ENCODE data around the gene PPP2R3B.
"Not testable (repeated sequence)": the region's sequence is repeated elsewhere in the genome, so short reads cannot be mapped to it uniquely, and the experiment has no call there.

Gene PPP2R3B

GRCh38 chrX:402857-403256 is 16.1 kb upstream of the PPP2R3B start:
- DNase-seq = no peak

GRCh38 chrX:400258-400657 is 13.6 kb upstream of the PPP2R3B start:
- DNase-seq = no peak

- no peak for DNase-seq
These were observed 10.9 kb upstream of the PPP2R3B start for GRCh38 chrX:397575-397974.

- no peak for DNase-seq
These were observed 8.1 kb upstream of the PPP2R3B start for GRCh38 chrX:394830-395229.

- DNase-seq = no peak
These were observed 5.8 kb upstream of the PPP2R3B start for GRCh38 chrX:392575-392846.

GRCh38 chrX:391717-392574 is 5.2 kb upstream of the PPP2R3B start:
- no peak for DNase-seq

DNA sequence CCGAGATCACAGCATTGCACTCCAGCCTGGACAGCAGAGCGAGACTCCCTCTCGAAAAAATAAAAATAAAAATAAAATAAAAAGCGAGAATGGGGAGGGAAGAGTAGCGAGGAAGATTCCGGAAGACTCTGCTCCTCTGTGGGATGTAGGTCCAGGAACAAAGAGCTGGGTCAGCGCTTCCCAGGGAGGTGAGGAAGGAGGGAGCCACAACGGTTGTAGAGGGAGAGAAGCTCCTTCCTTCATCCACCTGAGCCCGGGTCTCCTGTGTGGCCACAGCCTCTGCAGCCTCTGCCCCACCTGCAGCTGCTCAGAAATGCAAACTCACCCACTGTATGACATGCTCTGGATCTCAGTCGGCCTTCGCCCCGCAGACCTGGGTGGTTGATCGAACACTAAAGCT is 3.8 kb upstream of the PPP2R3B start:
- DNase-seq = no peak

GRCh38 chrX:389021-389441 is 2.3 kb upstream of the PPP2R3B start:
- DNase-seq = no peak

- DNase-seq = no peak
These were observed 1.0 kb upstream of the PPP2R3B start for GRCh38 chrX:387729-388128.

- DNase-seq = no peak
These were observed 404 bp downstream of the PPP2R3B start for GRCh38 chrX:386239-386767.

DNA sequence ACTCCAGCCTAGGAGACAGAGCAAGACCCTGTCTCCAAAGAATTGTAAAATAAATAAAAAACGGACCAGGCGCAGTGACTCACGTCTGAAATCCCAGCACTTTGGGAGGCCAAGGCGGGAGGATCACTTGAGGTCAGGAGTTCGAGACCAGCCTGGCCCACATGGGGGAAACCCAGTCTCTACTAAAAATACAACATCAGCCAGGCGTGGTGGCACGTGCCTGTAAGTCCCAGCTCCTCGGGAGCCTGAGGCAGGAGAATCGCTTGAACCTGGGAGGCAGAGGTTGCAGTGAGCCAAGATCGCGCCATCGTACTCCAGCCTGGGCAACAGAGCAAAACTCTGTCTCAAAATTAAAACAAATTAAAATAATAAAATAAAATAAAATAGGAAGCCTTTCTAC is 971 bp downstream of the PPP2R3B start:
- DNase-seq = not testable (repeated sequence)

- no peak for DNase-seq
These were observed 1.8 kb downstream of the PPP2R3B start for GRCh38 chrX:384861-385260.

DNA sequence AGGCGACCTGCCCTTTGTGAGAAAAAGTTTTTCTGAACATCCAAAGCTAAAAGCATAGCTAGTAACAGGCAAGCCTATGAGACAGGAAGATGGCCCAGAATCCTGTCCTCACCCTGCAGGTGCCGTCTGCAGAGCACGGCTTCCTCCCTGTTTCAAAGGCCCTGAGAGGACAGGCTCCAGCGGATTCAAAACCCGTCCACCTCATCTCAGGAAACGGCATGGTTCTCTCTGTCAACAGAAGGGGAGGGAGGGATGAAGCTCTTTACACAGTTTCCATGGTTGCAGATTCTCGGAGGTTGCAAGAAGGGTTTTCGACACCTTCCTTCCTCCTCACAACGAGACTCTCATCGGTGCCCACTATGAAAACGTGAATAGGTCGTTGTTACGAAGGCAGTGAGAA is 8.3 kb downstream of the PPP2R3B start:
- no peak for DNase-seq

DNA sequence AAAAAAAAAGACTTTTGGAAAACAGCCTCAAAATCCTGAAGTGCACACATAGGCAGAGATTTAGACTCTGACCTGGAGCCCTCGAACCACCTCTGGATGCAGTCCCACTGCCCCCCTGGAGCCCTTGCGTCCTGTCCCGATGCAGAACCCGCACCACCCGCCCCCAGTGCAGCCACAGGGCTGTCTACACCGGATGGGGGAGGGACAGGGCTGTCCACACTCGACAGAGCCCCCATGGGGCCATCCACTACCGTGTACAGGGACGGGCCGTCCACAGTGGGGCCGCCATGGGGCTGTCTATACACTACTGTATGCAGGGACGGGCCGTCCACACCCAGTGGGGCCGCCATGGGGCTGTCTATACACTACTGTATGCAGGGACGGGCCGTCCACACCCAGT is 10.5 kb downstream of the PPP2R3B start:
- DNase-seq = not testable (repeated sequence)

DNA sequence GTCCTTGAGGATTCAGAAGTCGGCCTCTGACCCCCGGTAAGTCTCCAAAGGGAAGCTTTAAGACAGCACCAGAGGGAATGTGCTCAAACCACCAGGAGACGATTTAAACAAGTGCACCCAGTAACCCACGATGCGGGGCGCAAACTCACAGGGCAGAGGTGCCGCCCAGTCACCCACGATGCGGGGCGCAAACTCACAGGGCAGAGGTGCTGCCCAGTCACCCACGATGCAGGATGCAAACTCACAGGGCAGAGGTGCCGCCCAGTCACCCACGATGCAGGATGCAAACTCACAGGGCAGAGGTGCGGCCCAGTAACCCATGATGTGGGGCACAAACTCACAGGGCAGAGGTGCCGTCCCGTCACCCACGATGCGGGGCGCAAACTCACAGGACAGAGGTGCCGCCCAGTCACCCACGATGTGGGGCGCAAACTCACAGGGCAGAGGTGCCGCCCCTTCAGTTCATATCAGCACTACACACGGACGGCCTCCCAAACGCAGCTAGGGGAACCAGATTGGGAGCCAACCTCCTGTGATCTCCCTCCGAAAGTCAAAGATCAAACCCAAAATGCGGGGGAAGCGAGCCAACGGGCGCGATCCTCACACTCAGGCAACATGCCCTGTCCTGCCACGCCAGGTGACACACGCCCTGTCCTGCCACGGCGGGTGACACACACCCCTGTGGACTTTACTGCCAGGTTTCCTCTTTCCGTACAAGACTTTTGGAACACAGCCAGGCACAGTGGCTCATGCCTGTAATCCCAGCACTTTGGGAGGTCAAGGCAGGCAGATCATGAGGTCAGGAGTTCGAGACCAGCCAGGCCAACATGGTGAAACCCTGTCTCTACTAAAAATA is 11.3 kb downstream of the PPP2R3B start:
- no peak for DNase-seq

DNA sequence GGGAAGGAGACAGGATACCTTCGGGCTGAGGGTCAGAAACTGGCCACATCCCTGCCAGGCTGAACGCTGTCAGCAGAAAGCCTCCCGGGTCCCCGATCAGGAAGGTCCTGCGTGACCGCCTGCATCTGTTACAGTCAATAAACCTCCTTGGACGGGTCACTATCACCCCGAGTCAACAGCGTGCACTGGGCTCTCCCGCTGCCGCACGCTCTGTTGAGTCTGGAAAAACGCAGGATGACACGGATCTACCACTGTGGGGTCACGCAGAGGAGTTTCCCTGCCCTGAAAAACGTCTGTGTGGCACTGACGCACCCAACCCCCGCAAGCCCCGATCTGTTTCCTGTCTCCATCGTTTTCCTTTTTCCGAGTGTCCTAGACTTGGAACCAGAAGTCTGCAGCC is 12.1 kb downstream of the PPP2R3B start:
- DNase-seq = no peak

GRCh38 chrX:373641-374471 is 12.9 kb downstream of the PPP2R3B start:
- no peak for DNase-seq

GRCh38 chrX:372856-373640 is 13.7 kb downstream of the PPP2R3B start:
- DNase-seq = no peak

- no peak for DNase-seq
These were observed 14.8 kb downstream of the PPP2R3B start for GRCh38 chrX:371907-372306.

- no peak for DNase-seq
These were observed 15.6 kb downstream of the PPP2R3B start for GRCh38 chrX:370963-371745.

DNA sequence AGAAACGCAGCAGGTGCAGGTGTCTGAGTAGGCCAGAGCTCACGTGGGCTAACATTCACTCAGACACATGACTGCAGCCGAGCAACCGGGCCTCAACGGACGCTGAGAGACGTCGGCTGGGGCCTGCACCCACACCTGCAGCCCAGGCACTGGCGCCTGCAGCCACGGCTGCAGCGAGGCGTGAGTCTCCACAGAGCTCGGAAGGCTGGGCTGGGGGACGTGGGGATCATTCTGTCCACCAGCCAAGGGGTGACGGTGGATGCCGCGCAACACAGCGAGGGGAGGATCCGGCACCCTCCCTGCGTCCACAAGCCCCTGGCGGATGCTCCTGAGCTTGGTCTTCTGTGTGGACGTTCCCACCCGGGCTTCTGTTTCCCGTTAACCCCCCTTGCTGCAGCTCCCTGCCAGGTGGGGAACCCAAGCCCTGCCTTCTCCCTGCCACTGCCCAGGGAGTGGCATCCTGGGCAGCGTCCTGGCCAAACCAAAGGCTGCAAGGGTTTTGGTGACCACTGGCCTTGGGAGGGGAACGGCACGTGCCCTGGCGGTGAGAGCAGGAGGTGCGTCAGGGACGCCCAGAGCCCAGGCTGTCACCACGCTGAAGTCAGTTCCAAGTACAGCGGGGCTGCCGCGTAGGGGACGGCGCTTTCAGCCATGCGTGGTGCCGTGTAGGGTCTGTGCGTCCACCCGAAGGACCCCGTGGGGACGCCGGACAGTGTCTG is 16.3 kb downstream of the PPP2R3B start:
- DNase-seq = no peak

Measured in NCI-H1417 treated with DMSO at 0.1 percent for 48 hours (cell line).